K562 (cell line): Measurements from ENCODE around the gene MAML3. TPM values are rescaled to one million over a fixed set of nuclear protein-coding genes. Genes with fewer than 3 reads are reported as not detected.

Source experiments
- ATAC-seq: fragments of 200-7000 bp; cut with Tn5 transposase; 3 replicates; pipeline ENCODE4 v1.9.1; 2020; ENCODE audit warnings: moderate library complexity
- BruUV-seq: library from RNA; stranded (reverse); fragments of 400-500 nt; replicated peaks from 2 replicates; lab custom pipeline; 2021; lab: Mats Ljungman, UMichigan
- CTCF ChIA-PET: fragments of 300-600 bp; formaldehyde crosslinking; extraction: SDS; loops from one replicate; lab custom pipeline; 2021; ENCODE audit warnings: low intra/inter-chr PET ratio; lab: Yijun Ruan, JAX
- POLR2A ChIA-PET: fragments of 300-600, 350-650 bp; sonication (Branson Sonifier 250); formaldehyde crosslinking; extraction: SDS; loops from one replicate; lab custom pipeline; 2021; ENCODE audit warnings: antibody characterized with exemption, inconsistent platforms; lab: Yijun Ruan, JAX
- DNase-seq, 4 experiments: peaks; one replicate each; pipeline versions ENCODE4 v3.0.0 to v3.0.0-alpha.2; 2011 to 2018; ENCODE audit warnings: low spot score in 3 of 4, mixed read lengths in 3 of 4; ENCODE audit errors: extremely low read depth in 1 of 4
- FAIRE-seq: peaks from 2 replicates; lab custom pipeline; 2011; peaks lifted over from hg19 to GRCh38; lab: Jason Lieb, UNC
- H2AFZ ChIP-seq: 2 replicates; pipeline ENCODE4 v1.6.0; 2011; ENCODE audit warnings: low read depth, low read length, control low read depth, inconsistent platforms
- H3K27ac ChIP-seq: fragments of 200-600 bp; 3 replicates; pipeline ENCODE4 v1.8.0; 2011; ENCODE audit warnings: low read depth, mild to moderate bottlenecking, control low read depth, inconsistent platforms, low read length, moderate library complexity, mixed read lengths; ENCODE audit errors: extremely low read depth
- H3K27me3 ChIP-seq, 2 experiments: fragments of 300-600 bp in 1 of 2; 2 replicates in 1 of 2; 3 replicates in 1 of 2; pipeline versions ENCODE4 v1.6.0 to v1.8.0; 2011; ENCODE audit warnings: inconsistent platforms in 2 of 2, low read length in 2 of 2, mild to moderate bottlenecking in 1 of 2, mixed read lengths in 1 of 2, moderate library complexity in 1 of 2; ENCODE audit not compliant: control insufficient read depth in 2 of 2, insufficient read depth in 2 of 2
- H3K36me3 ChIP-seq: fragments of 300-600 bp; 3 replicates; pipeline ENCODE4 v1.8.0; 2011; ENCODE audit warnings: mild to moderate bottlenecking, low read length, inconsistent platforms; ENCODE audit not compliant: control insufficient read depth, insufficient read depth
- H3K4me1 ChIP-seq, 2 experiments: fragments of 200-600 bp in 1 of 2; replicated peaks in 1 of 2; 2 replicates in 1 of 2; 3 replicates in 1 of 2; pipeline versions ENCODE4 v1.5.1 to v1.8.0; 2011; ENCODE audit warnings: inconsistent platforms in 2 of 2, low read length in 2 of 2, mild to moderate bottlenecking in 1 of 2, mixed read lengths in 1 of 2, moderate library complexity in 1 of 2; ENCODE audit not compliant: control insufficient read depth in 2 of 2, insufficient read depth in 2 of 2
- H3K4me2 ChIP-seq: 2 replicates; pipeline ENCODE4 v1.6.1; 2011; ENCODE audit warnings: low read length, control low read depth, inconsistent platforms, mixed read lengths; ENCODE audit not compliant: insufficient read depth
- H3K4me3 ChIP-seq: fragments of 200-600 bp; sonication (generic), shearing (Covaris generic); 2 replicates; pipeline ENCODE4 v1.5.1; 2016; ENCODE audit warnings: control low read depth, inconsistent platforms
- H3K79me2 ChIP-seq: fragments of 200-600 bp; 3 replicates; pipeline ENCODE4 v1.8.0; 2011; ENCODE audit warnings: low read length, inconsistent platforms; ENCODE audit not compliant: control insufficient read depth, insufficient read depth
- H3K9ac ChIP-seq, 2 experiments: 2 replicates each; pipeline versions ENCODE4 v1.6.0 to v1.6.1; 2011; ENCODE audit warnings: low read depth in 2 of 2, low read length in 2 of 2, control low read depth in 1 of 2, inconsistent platforms in 1 of 2, mild to moderate bottlenecking in 1 of 2, mixed read lengths in 1 of 2; ENCODE audit not compliant: insufficient read depth in 1 of 2
- H3K9me1 ChIP-seq: one replicate; pipeline ENCODE4 v1.6.0; 2011; ENCODE audit warnings: inconsistent platforms, mild to moderate bottlenecking, low read length, moderate library complexity; ENCODE audit not compliant: control insufficient read depth, insufficient read depth
- H3K9me3 ChIP-seq: replicated peaks from 2 replicates; pipeline ENCODE4 v1.5.1; 2011; ENCODE audit warnings: low read depth, low read length, inconsistent platforms; ENCODE audit not compliant: control insufficient read depth, insufficient read depth
- H4K20me1 ChIP-seq: replicated peaks from 2 replicates; pipeline ENCODE4 v1.6.1; 2011; ENCODE audit warnings: low read length, inconsistent platforms, mixed read lengths; ENCODE audit not compliant: control insufficient read depth, insufficient read depth
- GABPA ChIP-seq: fragments of 200-800 bp; sonication (Bioruptor generic); conservative IDR thresholded peaks from 2 replicates; pipeline ENCODE4 v1.6.1; 2016; ENCODE audit warnings: low read depth, missing genetic modification characterization, missing compliant biosample characterization
- GATA2 ChIP-seq: sonication (generic); formaldehyde crosslinking; IDR thresholded peaks from 2 replicates; pipeline ENCODE4 v1.4.0; 2020; ENCODE audit warnings: mild to moderate bottlenecking, missing genetic modification reagents
- HNRNPLL ChIP-seq: fragments of 200-400 bp; formaldehyde crosslinking; IDR thresholded peaks from 2 replicates; pipeline ENCODE4 v1.6.1; 2017; ENCODE audit warnings: low read length, low read depth, mild to moderate bottlenecking; ENCODE audit not compliant: poor library complexity, severe bottlenecking
- JUNB ChIP-seq: fragments of 450-650 bp; formaldehyde crosslinking; conservative IDR thresholded peaks from 2 replicates; pipeline ENCODE4 v1.4.0; 2020; ENCODE audit warnings: mild to moderate bottlenecking
- PTTG1 ChIP-seq: fragments of 450-650 bp; IDR thresholded peaks from 2 replicates; pipeline ENCODE4 v1.6.1; 2016; ENCODE audit warnings: low read depth, mild to moderate bottlenecking, missing genetic modification characterization, missing compliant biosample characterization
- RCOR1 ChIP-seq, 2 experiments: IDR thresholded peaks; 2 replicates each; pipeline ENCODE4 v1.6.1; 2012; ENCODE audit warnings: low read depth in 2 of 2, low read length in 2 of 2, borderline replicate concordance in 1 of 2, improper control_type of control experiment in 1 of 2
- SLC30A9 ChIP-seq: fragments of 250-450 bp; sonication (Bioruptor Pico); IDR thresholded peaks from 2 replicates; pipeline ENCODE4 v1.8.0; 2022; ENCODE audit warnings: mild to moderate bottlenecking, moderate library complexity
- SPI1 ChIP-seq: IDR thresholded peaks from 2 replicates; pipeline ENCODE4 v1.6.1; 2011; ENCODE audit warnings: low read depth, low read length, control low read depth, borderline replicate concordance
- TAF15 ChIP-seq: fragments of 200-400 bp; formaldehyde crosslinking; IDR thresholded peaks from 2 replicates; pipeline ENCODE4 v1.6.1; 2017; ENCODE audit warnings: mild to moderate bottlenecking, low read depth, low read length, moderate library complexity
- WGBS: fragments of 100-300 bp; shearing (Covaris generic); methylation state at CpG from one replicate; pipeline ENCODE4 v1.1.6; 2016; ENCODE audit warnings: low coverage, mixed read lengths; ENCODE audit not compliant: insufficient coverage; ENCODE audit errors: missing lambda C conversion rate; 5-methylcytosine and 5-hydroxymethylcytosine counted together
- in situ Hi-C: fragments of 300-500 bp; cut with MboI; formaldehyde crosslinking; loops from 4 replicates; pipeline ENCODE4 v1.15.0; 2018; ENCODE audit warnings: inconsistent platforms, mixed read lengths
- intact Hi-C: fragments of 100-400 bp; cut with micrococcal nuclease; formaldehyde crosslinking; loops from 2 replicates; pipeline ENCODE4 v1.14.2; 2022
- polyA plus RNA-seq, 8 experiments: library from polyadenylated mRNA; depleted of rRNA in 4 of 8; stranded (reverse) in 5 of 8; unstranded in 3 of 8; fragments of >200 nt; fragmentation: Nextera tagmentation in 2 of 8; fragmentation: Illumina TruSeq in 1 of 8; extraction: Ambion mirVana in 2 of 8; extraction: Trizol in 1 of 8; gene quantifications; 2 replicates each; pipeline versions ENCODE4 v1.2.1 to v1.2.3, GENCODE V29; 2011 to 2014; ENCODE audit warnings: inconsistent platforms in 1 of 8, missing spikeins in 1 of 8
- total RNA-seq, 7 experiments: library from RNA; depleted of rRNA in 6 of 7; stranded (reverse); fragments of >200 nt in 6 of 7; fragmentation: Illumina TruSeq in 2 of 7; extraction: Trizol in 2 of 7; gene quantifications; 2 replicates each; pipeline versions ENCODE4 v1.2.1 to v1.2.3, GENCODE V29; 2011 to 2021; ENCODE audit warnings: low replicate concordance in 1 of 7
- TF ChIP-seq, protein P1 (sequence below): fragments of 250-450 bp; sonication (Bioruptor Pico); IDR thresholded peaks from 2 replicates; pipeline ENCODE4 v1.8.0; 2021; ENCODE audit warnings: moderate library complexity, mild to moderate bottlenecking, inconsistent platforms
- TF ChIP-seq, protein P2 (sequence below): sonication (generic); formaldehyde crosslinking; IDR thresholded peaks from 2 replicates; pipeline ENCODE4 v1.4.0; 2020; ENCODE audit warnings: mild to moderate bottlenecking, missing genetic modification reagents
- TF ChIP-seq, protein P3 (sequence below): fragments of 250-450 bp; sonication (Bioruptor Pico); IDR thresholded peaks from 2 replicates; pipeline ENCODE4 v1.8.0; 2021; ENCODE audit warnings: borderline replicate concordance, mild to moderate bottlenecking, moderate library complexity; ENCODE audit not compliant: poor library complexity, severe bottlenecking
- TF ChIP-seq, protein P4 (sequence below): sonication (generic); formaldehyde crosslinking; IDR thresholded peaks from 2 replicates; pipeline ENCODE4 v1.8.1; 2023; ENCODE audit warnings: missing genetic modification reagents, mild to moderate bottlenecking, borderline replicate concordance

MAML3 gene
- total and polyA plus RNA-seq, 9 of the 15 experiments (the other 6 are each of a cell fraction or from before 2014, with no cell fraction given), result 0.01 to 0.55 (median 0.25) TPM

DNA sequence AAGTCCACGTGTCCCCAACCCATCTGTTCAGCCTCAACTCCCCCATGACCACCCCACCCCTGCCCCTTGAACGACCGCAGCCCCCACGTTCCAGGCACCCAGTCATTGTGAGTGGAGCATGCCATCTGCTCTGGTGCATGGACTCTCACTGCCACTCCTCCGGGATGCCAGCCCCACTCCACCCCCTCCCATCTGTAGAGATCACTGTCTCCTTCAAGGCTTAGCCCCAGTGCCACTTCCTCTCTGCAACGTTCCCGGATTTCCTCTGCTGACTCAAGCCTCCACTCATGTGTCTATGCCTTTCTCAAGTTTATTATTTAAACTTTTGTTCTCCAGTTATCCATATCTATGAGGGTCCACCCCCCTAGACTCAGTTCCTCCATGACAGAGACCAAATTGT lies 54.0 kb downstream of the MAML3 start:
- intact Hi-C loops, result no loop called here
- H3K9me1 ChIP-seq, result no peaks in the 10 kb centered on the region
- no peak overlapping the region for H3K4me3 ChIP-seq
- no TSS peak for BruUV-seq
- DNase-seq (no peak), ATAC-seq (no peak), FAIRE-seq (no peak)
- H3K4me1 ChIP-seq, result no peaks in the 10 kb centered on the region; a peak in 2 of 5 replicates
- no peaks in the 10 kb centered on the region for H3K79me2 ChIP-seq
- H3K36me3 ChIP-seq, result no peaks in the 10 kb centered on the region
- no peak overlapping the region for H3K9ac ChIP-seq
- peaks cover 2 to 4% of the 10 kb centered on the region in 2 experiments; a peak in 1 of 5 replicates for H3K27me3 ChIP-seq
- WGBS, result 0% methylated on average over 7 of the region's 7 CpGs
- H3K9me3 ChIP-seq, result no peaks in the 10 kb centered on the region
- H4K20me1 ChIP-seq, result no peaks in the 10 kb centered on the region
- H2AFZ ChIP-seq, result no peak overlapping the region
- no peak overlapping the region for H3K27ac ChIP-seq
- in situ Hi-C loops, result no loop called here
- CTCF ChIA-PET, result no interaction called here
- POLR2A ChIA-PET, result no interaction called here
- H3K4me2 ChIP-seq, result no peak overlapping the region
- TF ChIP-seq GATA2 (CRISPR knock-in tag) (no peak), PTTG1 (tag) (no peak), RCOR1 (IDR thresholded peaks at IDR 0.05; ENCODE audit: borderline replicate concordance in 1 of 2, low read depth in 2 of 2, low read length in 2 of 2) (no peak), SLC30A9 (CRISPR knock-in tag) (no peak), GABPA (tag) (no peak), HNRNPLL (no peak), TAF15 (no peak), SPI1 (no peak), JUNB (CRISPR knock-in tag) (no peak)
- TF ChIP-seq, protein P1, sequence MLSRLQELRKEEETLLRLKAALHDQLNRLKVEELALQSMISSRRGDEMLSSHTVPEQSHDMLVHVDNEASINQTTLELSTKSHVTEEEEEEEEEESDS, result no peak
- TF ChIP-seq, protein P2, sequence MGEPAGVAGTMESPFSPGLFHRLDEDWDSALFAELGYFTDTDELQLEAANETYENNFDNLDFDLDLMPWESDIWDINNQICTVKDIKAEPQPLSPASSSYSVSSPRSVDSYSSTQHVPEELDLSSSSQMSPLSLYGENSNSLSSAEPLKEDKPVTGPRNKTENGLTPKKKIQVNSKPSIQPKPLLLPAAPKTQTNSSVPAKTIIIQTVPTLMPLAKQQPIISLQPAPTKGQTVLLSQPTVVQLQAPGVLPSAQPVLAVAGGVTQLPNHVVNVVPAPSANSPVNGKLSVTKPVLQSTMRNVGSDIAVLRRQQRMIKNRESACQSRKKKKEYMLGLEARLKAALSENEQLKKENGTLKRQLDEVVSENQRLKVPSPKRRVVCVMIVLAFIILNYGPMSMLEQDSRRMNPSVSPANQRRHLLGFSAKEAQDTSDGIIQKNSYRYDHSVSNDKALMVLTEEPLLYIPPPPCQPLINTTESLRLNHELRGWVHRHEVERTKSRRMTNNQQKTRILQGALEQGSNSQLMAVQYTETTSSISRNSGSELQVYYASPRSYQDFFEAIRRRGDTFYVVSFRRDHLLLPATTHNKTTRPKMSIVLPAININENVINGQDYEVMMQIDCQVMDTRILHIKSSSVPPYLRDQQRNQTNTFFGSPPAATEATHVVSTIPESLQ (CRISPR knock-in tag), result no peak
- TF ChIP-seq, protein P3, sequence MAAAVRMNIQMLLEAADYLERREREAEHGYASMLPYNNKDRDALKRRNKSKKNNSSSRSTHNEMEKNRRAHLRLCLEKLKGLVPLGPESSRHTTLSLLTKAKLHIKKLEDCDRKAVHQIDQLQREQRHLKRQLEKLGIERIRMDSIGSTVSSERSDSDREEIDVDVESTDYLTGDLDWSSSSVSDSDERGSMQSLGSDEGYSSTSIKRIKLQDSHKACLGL (CRISPR knock-in tag), result no peak
- TF ChIP-seq, protein P4, sequence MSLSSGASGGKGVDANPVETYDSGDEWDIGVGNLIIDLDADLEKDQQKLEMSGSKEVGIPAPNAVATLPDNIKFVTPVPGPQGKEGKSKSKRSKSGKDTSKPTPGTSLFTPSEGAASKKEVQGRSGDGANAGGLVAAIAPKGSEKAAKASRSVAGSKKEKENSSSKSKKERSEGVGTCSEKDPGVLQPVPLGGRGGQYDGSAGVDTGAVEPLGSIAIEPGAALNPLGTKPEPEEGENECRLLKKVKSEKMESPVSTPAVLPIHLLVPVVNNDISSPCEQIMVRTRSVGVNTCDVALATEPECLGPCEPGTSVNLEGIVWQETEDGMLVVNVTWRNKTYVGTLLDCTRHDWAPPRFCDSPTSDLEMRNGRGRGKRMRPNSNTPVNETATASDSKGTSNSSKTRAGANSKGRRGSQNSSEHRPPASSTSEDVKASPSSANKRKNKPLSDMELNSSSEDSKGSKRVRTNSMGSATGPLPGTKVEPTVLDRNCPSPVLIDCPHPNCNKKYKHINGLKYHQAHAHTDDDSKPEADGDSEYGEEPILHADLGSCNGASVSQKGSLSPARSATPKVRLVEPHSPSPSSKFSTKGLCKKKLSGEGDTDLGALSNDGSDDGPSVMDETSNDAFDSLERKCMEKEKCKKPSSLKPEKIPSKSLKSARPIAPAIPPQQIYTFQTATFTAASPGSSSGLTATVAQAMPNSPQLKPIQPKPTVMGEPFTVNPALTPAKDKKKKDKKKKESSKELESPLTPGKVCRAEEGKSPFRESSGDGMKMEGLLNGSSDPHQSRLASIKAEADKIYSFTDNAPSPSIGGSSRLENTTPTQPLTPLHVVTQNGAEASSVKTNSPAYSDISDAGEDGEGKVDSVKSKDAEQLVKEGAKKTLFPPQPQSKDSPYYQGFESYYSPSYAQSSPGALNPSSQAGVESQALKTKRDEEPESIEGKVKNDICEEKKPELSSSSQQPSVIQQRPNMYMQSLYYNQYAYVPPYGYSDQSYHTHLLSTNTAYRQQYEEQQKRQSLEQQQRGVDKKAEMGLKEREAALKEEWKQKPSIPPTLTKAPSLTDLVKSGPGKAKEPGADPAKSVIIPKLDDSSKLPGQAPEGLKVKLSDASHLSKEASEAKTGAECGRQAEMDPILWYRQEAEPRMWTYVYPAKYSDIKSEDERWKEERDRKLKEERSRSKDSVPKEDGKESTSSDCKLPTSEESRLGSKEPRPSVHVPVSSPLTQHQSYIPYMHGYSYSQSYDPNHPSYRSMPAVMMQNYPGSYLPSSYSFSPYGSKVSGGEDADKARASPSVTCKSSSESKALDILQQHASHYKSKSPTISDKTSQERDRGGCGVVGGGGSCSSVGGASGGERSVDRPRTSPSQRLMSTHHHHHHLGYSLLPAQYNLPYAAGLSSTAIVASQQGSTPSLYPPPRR (CRISPR knock-in tag), result no peak
